ENCODE results near the gene CSMD2. TPM values are rescaled to one million over a fixed set of nuclear protein-coding genes. Genes with fewer than 3 reads are reported as not detected.

Gene CSMD2
- total RNA-seq, 6 donors from 2014 or later, result 0.39 to 1.0 (median 0.52) TPM

GRCh38 chr1:33836911-33837310 is 328.1 kb downstream of the CSMD2 start:
- TF ChIP-seq EP300 (IDR thresholded peaks at IDR 0.05) (no peak), CTCF (IDR thresholded peaks at IDR 0.05) (no peak), POLR2AphosphoS5 (IDR thresholded peaks at IDR 0.05) (no peak), POLR2A (IDR thresholded peaks at IDR 0.05) (no peak)
- no peak for ATAC-seq (ENCODE audit: low FRiP score in 2 of 2)
- H3K36me3 ChIP-seq, result no peaks in the 10 kb centered on the region
- no peaks in the 10 kb centered on the region for H3K27me3 ChIP-seq
- peaks cover 0 to 4% (median 0%) of the 10 kb centered on the region in 4 donors for H3K4me1 ChIP-seq
- no peak overlapping the region for H3K4me3 ChIP-seq
- 91 to 98% methylated on average over 4 of the region's 4 CpGs for WGBS, 2 donors
- no peaks in the 10 kb centered on the region for H3K9me3 ChIP-seq
- H3K27ac ChIP-seq, result no peak overlapping the region
- no peak for DNase-seq

GRCh38 chr1:33828654-33829053 is 336.4 kb downstream of the CSMD2 start:
- Histone ChIP-seq H3K36me3 (no peaks in the 10 kb centered on the region), H3K27me3 (no peaks in the 10 kb centered on the region), H3K9me3 (no peaks in the 10 kb centered on the region), H3K27ac (no peak overlapping the region), H3K4me1 (no peaks in the 10 kb centered on the region), H3K4me3 (no peak overlapping the region)
- WGBS, 2 donors, result 72 to 87% methylated on average over 5 of the region's 5 CpGs
- no peak for TF ChIP-seq POLR2A (IDR thresholded peaks at IDR 0.05)
- no peak for TF ChIP-seq POLR2AphosphoS5 (IDR thresholded peaks at IDR 0.05)
- TF ChIP-seq CTCF (IDR thresholded peaks at IDR 0.05), result no peak
- TF ChIP-seq EP300 (IDR thresholded peaks at IDR 0.05), result no peak
- DNase-seq (no peak), ATAC-seq (ENCODE audit: low FRiP score in 2 of 2) (no peak)

GRCh38 chr1:33828059-33828458 is 337.0 kb downstream of the CSMD2 start:
- no peak for TF ChIP-seq EP300 (IDR thresholded peaks at IDR 0.05)
- no peak for TF ChIP-seq CTCF (IDR thresholded peaks at IDR 0.05)
- no peak for TF ChIP-seq POLR2AphosphoS5 (IDR thresholded peaks at IDR 0.05)
- no peak for TF ChIP-seq POLR2A (IDR thresholded peaks at IDR 0.05)
- WGBS, 2 donors, result 56 to 68% methylated on average over 5 of the region's 5 CpGs
- no peak for ATAC-seq (ENCODE audit: low FRiP score in 2 of 2)

GRCh38 chr1:33826711-33827110 is 338.3 kb downstream of the CSMD2 start:
- Histone ChIP-seq H3K27me3 (no peaks in the 10 kb centered on the region), H3K4me3 (no peak overlapping the region), H3K4me1 (no peaks in the 10 kb centered on the region), H3K36me3 (no peaks in the 10 kb centered on the region), H3K27ac (no peak overlapping the region), H3K9me3 (no peaks in the 10 kb centered on the region)
- DNase-seq (no peak), ATAC-seq (ENCODE audit: low FRiP score in 2 of 2) (no peak)
- WGBS, 2 donors, result 72 to 86% methylated on average over 5 of the region's 5 CpGs
- TF ChIP-seq POLR2AphosphoS5 (IDR thresholded peaks at IDR 0.05) (no peak), CTCF (IDR thresholded peaks at IDR 0.05) (no peak), EP300 (IDR thresholded peaks at IDR 0.05) (no peak), POLR2A (IDR thresholded peaks at IDR 0.05) (no peak)

More at GRCh38 chr1:33828059-33828458, 337.0 kb downstream of the CSMD2 start:
- no peaks in the 10 kb centered on the region for H3K9me3 ChIP-seq
- H3K4me1 ChIP-seq, result no peaks in the 10 kb centered on the region
- no peak for DNase-seq
- no peaks in the 10 kb centered on the region for H3K27me3 ChIP-seq
- H3K27ac ChIP-seq, result no peak overlapping the region
- no peak overlapping the region for H3K4me3 ChIP-seq
- no peaks in the 10 kb centered on the region for H3K36me3 ChIP-seq

GRCh38 chr1:33826311-33826710 is 338.7 kb downstream of the CSMD2 start:
- no peaks in the 10 kb centered on the region for H3K4me1 ChIP-seq
- DNase-seq (no peak), ATAC-seq (ENCODE audit: low FRiP score in 2 of 2) (no peak)
- no peaks in the 10 kb centered on the region for H3K9me3 ChIP-seq
- TF ChIP-seq POLR2AphosphoS5 (IDR thresholded peaks at IDR 0.05) (no peak), CTCF (IDR thresholded peaks at IDR 0.05) (no peak), POLR2A (IDR thresholded peaks at IDR 0.05) (no peak), EP300 (IDR thresholded peaks at IDR 0.05) (no peak)
- no peak overlapping the region for H3K27ac ChIP-seq
- H3K27me3 ChIP-seq, result no peaks in the 10 kb centered on the region
- H3K4me3 ChIP-seq, result no peak overlapping the region
- no peaks in the 10 kb centered on the region for H3K36me3 ChIP-seq

Measured in upper lobe of left lung (tissue), 6 donors.